ACHN (cell line): ENCODE measurements around the gene TM9SF1.
"Not testable (repeated sequence)": the region's sequence is repeated elsewhere in the genome, so short reads cannot be mapped to it uniquely, and the experiment has no call there.

Experiments used
- DNase-seq: peaks from one replicate; pipeline ENCODE4 v3.0.0-alpha.2; 2015
- in situ Hi-C: cut with HindIII; loops from 2 replicates; pipeline ENCODE4 v1.10.0; 2017; ENCODE audit warnings: low sequenced_read_pairs, low pct_ligation_motif_present, low pct_unique_long_range_greater_than_20kb

The TM9SF1 gene

GRCh38 chr14:24231263-24232120, 36.3 kb upstream of the TM9SF1 start:
- in situ Hi-C loops = no loop called here
- DNase-seq = no peak

DNA sequence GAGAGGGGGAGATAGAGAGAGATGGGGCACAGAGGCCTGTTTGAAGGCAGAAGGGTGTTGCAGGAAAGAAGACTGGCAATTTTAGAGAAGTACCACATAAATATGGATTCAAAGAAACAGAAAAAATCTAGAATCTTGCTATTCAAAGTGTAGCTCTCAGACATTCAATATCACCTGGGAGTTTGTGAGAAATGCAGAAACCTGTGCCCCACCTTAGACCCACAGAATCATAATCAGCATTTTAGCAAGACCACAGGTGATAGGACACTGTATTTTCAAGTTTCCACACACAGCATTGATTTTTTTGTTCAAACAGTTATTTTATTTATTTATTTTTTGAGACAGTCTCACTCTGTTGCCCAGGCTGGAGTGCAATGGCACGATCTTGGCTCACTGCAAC, 33.7 kb upstream of the TM9SF1 start:
- DNase-seq = no peak
- in situ Hi-C loops = no loop called here

DNA sequence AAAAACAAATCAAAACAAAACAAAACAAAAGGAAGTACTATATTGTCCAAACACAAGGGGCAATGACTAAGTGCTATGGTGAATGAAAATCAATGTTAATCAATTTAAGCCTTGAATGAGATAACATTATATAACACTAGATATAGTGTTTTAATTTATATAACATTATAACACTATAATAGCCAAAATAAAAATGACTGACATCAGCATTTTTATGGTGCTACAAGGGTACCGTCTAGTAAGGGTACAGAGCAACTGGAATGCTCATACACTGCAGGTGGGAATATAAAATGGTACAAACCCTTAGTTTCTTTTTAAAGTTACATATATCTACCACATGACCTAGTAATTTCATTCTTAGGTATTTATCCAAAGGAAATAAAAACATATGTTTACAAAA, 31.2 kb upstream of the TM9SF1 start:
- no peak for DNase-seq
- in situ Hi-C loops = no loop called here

DNA sequence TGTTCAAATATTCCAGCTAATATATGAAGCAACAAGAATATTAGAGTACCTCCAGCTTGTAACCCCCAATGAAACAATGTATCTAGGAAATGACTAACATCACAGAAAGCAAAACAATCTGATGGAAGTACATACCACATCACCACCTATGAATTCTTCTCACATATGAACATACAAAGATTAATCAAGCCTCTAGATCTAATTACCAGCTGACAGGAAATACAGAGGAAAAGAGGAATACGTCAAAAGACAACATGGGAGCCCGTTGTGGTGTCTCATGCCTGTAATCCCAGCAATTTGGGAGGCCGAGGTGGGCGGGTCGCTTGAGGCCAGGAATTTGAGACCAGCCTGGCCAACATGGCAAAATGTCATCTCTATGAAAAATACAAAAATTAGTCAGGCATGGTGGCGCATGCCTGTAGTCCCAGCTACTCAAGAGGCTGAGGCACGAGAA, 29.4 kb upstream of the TM9SF1 start:
- DNase-seq = no peak
- in situ Hi-C loops = no loop called here

DNA sequence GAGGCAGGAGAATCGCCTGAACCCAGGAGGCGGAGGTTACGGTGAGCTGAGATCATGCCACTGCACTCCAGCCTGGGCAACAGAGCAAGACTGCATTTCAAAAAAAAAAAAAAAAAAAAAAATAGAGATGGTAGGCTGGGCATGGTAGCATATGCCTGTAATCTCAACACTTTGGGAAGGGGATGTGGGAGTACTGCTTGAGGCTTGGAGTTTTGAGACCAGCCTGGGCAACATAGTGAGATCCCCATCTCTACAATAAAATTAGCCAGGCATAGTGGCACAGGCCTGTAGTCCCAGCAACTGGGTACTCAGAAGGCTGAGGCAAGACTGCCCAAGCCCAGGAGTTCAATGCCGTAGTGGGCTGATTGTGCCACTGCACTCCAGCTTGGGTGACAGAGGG, 27.7 kb upstream of the TM9SF1 start:
- DNase-seq, in situ Hi-C loops: not testable (repeated sequence)

DNA sequence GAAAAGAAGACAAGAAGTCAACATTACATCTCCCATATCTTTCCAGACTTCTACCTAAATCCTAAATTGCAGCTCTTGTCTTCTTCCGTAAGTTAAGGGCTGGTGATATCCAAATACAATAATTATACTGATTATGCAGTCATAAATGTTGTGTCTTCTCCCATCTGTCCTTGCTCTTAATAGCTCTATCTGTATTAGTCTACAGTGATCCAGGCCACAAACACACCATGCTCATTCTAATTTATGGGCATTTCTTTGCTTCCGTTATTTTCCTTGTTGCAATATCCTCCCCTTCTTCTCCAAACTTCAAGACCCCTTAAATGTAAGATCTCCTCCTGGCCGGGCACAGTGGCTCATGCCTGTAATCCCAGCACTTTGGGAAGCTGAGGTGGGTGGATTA, 24.3 kb upstream of the TM9SF1 start:
- no peak for DNase-seq
- in situ Hi-C loops = no loop called here

DNA sequence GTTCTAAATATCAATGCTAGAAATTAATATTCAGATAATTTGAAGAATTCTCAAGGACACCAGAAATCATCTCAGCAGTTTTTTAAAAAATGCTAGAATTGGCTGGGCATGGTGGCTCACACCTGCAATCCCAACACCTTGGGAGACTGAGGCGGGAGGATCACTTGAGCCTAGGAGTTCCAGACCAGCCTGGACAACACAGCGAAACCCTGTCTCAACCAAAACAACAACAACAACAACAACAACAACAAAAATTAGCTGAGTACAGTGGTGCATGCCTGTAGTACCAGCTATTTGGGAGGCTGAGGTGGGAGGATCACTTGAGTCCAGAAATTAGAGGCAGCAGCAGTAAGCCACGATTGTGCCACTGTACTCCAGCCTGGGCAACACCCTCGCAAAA, 23.8 kb upstream of the TM9SF1 start:
- in situ Hi-C loops = no loop called here
- DNase-seq = no peak

DNA sequence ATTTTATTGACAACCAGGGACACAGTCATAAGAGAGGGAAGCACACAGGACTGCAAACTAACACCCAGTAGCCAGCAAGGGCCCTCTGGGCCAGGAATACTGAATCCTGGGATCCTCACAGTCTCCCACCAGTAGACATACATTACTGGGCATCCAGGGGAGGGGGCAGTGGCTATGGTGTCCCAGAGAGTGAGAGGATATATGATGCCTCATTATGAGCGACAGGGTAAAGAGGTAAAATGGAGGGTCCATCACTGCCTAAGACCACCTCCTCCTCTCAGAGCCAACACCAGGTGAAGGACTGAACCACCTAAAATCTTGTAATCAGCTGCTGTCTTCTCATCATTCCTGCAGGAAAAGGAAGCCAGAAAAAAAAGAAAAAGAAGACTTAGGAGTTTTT, 21.6 kb upstream of the TM9SF1 start:
- in situ Hi-C loops, DNase-seq: not testable (repeated sequence)

GRCh38 chr14:24216345-24216699, 21.1 kb upstream of the TM9SF1 start:
- no peak for DNase-seq

GRCh38 chr14:24215495-24216344, 20.5 kb upstream of the TM9SF1 start, which contains the start of gene MDP1:
Gene MDP1 (minus strand): TSS chr14:24216066. CDS start chr14:24215955, 111 bp downstream.
- in situ Hi-C loops = no loop called here
- peak; percentile 80 for DNase-seq

More at GRCh38 chr14:24216345-24216699, 21.1 kb upstream of the TM9SF1 start:
- in situ Hi-C loops = no loop called here

DNA sequence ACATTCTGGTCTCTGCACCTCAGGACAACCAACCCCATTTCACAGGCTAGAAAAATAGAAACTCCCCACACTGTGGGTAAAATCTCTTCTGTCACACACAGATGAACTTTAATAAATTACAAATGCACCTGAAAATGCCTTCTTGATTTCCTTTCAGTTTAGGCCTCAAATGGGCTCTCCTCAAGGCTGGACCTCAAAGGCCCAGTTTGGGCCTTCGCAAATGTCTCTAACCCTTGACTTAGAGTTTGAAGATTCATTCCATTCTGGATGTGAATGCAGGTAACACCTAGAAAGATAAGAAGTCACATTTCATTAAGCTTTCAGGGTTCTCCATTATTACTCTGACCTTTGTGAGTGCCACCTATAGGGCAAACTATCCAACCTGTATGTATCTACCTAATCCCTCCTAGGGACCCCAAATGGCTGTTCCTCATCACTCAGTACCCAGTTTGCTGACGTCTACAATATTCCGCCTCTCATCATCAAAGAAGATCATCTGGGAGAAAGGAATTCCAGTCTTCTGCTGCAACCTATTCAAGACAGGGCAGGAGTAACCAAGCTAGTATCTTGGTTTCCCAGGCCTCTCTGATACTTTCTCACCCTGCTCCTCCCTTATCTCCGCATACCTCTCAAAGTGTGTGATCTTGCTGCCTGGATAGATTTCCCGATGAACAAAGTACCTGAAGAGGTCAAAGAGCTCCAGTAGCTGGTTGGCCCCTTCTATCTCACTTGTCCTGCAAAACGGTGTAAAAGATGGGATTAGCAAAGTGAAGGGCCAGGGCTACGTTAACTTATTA, 18.8 kb upstream of the TM9SF1 start:
- in situ Hi-C loops = no loop called here
- DNase-seq = no peak

- DNase-seq = peak; percentile 97
- in situ Hi-C loops = no loop called here
These were observed 18.0 kb upstream of the TM9SF1 start, which contains the start of gene CHMP4A for GRCh38 chr14:24212924-24213865. Gene CHMP4A (minus strand): TSS chr14:24213488. CDS start chr14:24213439, 49 bp downstream.

- DNase-seq = no peak
- in situ Hi-C loops = no loop called here
These were observed 16.1 kb upstream of the TM9SF1 start for GRCh38 chr14:24211311-24211710.

DNA sequence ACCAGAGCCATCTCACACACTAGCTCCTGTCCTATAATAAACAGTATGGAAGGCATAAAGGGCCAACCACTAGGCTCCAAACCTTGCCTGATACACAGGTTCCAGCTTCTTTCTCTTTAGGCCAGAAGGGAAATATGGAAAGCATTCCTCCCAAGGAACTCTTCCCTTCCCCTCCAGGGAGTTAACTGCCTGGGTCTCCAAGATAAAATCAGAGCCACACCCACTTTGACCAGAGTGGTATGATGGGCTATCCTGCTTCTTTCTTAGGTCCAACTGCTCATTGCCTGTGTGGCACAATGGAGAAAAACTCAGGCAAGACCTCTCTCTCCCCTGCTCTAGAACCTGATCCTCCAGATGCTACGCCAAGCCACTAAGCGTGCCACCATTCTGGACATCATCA, 12.4 kb upstream of the TM9SF1 start:
- in situ Hi-C loops = no loop called here
- no peak for DNase-seq

DNA sequence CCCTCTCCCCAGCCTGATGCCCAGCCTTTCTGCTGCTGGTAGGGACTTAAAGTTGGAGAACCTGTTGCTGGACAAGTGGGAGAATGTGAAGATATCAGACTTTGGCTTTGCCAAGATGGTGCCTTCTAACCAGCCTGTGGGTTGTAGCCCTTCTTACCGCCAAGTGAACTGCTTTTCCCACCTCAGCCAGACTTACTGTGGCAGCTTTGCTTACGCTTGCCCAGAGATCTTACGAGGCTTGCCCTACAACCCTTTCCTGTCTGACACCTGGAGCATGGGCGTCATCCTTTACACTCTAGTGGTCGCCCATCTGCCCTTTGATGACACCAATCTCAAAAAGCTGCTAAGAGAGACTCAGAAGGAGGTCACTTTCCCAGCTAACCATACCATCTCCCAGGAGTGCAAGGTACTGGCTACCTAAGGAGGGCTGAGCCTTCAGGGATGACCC, 11.9 kb upstream of the TM9SF1 start:
- in situ Hi-C loops = no loop called here

DNA sequence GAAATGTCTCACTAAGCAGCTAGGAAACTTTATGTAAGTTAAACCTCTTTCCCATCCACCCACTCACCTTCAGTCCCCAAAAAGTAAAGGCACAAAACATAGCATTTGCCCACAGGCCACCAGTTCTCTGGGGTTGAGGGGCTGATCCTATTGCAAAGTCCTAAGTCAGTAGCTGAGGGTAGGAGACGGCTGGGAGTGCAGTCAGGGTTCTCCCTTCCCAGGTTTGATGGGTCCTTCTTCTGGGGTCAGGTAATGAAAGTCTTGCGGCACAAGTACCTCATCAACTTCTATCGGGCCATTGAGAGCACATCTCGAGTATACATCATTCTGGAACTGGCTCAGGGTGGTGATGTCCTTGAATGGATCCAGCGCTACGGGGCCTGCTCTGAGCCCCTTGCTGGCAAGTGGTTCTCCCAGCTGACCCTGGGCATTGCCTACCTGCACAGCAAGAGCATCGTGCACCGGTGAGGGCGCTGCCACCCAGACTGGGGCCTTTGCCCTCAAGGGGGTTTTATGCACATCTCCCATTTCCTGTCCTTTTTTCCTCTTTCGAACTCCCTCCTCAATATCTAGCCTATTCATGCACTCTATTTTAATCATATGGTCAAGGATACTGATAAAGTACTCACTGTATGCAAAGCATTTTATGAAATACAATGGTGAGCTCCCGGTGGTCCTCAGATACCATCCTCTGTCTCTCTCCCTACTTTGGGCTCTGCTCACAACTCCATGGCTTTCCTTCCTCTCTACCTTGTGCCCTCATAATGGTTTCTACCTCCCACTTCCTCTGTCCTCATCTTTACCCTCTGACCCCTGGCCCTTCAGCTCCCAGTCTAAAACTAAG, 11.2 kb upstream of the TM9SF1 start:
- DNase-seq = no peak
- in situ Hi-C loops = no loop called here

More for the DNA sequence above, 11.9 kb upstream of the TM9SF1 start:
- DNase-seq = no peak
